Neuronal stem cell (in vitro differentiated cells): ENCODE data around the gene SIRPD.

Source experiments
- DNase-seq: peaks from one replicate; pipeline ENCODE4 v3.0.0-alpha.2; 2013; ENCODE audit warnings: low spot score
- H2AFZ ChIP-seq: one replicate; pipeline ENCODE4 v1.6.1; 2013; ENCODE audit warnings: mild to moderate bottlenecking, low read length, inconsistent platforms
- H2AK5ac ChIP-seq: 2 replicates; pipeline ENCODE4 v1.6.1; 2013; ENCODE audit warnings: low read depth, mild to moderate bottlenecking, inconsistent platforms, low read length, moderate library complexity, mixed read lengths
- H2BK120ac ChIP-seq: 2 replicates; pipeline ENCODE4 v1.6.1; 2013; ENCODE audit warnings: low read depth, mild to moderate bottlenecking, inconsistent platforms, low read length, moderate library complexity, mixed read lengths
- H2BK12ac ChIP-seq: one replicate; pipeline ENCODE4 v1.6.1; 2013; ENCODE audit warnings: low read length, inconsistent platforms
- H2BK15ac ChIP-seq: 2 replicates; pipeline ENCODE4 v1.6.1; 2013; ENCODE audit warnings: mild to moderate bottlenecking, low read length, inconsistent platforms, mixed read lengths
- H2BK5ac ChIP-seq: one replicate; pipeline ENCODE4 v1.6.1; 2013; ENCODE audit warnings: inconsistent platforms, mild to moderate bottlenecking, low read length, moderate library complexity
- H3K14ac ChIP-seq: one replicate; pipeline ENCODE4 v1.6.1; 2013; ENCODE audit warnings: low read length, inconsistent platforms
- H3K18ac ChIP-seq: 2 replicates; pipeline ENCODE4 v1.6.1; 2013; ENCODE audit warnings: low read length, inconsistent platforms
- H3K23ac ChIP-seq: 2 replicates; pipeline ENCODE4 v1.6.1; 2013; ENCODE audit warnings: low read depth, mild to moderate bottlenecking, mixed read lengths, low read length, inconsistent platforms; ENCODE audit not compliant: poor library complexity
- H3K27ac ChIP-seq: replicated peaks from 3 replicates; pipeline ENCODE4 v1.5.1; 2013; ENCODE audit warnings: low read length, inconsistent platforms
- H3K27me3 ChIP-seq, 3 experiments: 2 replicates each; pipeline ENCODE4 v1.6.1; 2013; ENCODE audit warnings: low read length in 3 of 3, mild to moderate bottlenecking in 2 of 3, inconsistent platforms in 1 of 3, low read depth in 1 of 3, mixed read lengths in 1 of 3, moderate library complexity in 1 of 3; ENCODE audit not compliant: control insufficient read depth in 3 of 3, insufficient read depth in 3 of 3
- H3K36me3 ChIP-seq, 2 donors: replicated peaks in 1 of 2; 2 replicates each; pipeline ENCODE4 v1.6.1; 2013; ENCODE audit warnings: low read length in 2 of 2; ENCODE audit not compliant: control insufficient read depth in 2 of 2, insufficient read depth in 2 of 2
- H3K4ac ChIP-seq: 2 replicates; pipeline ENCODE4 v1.6.1; 2013; ENCODE audit warnings: inconsistent platforms, mild to moderate bottlenecking, low read length, moderate library complexity
- H3K4me1 ChIP-seq, 2 donors: 1 replicate in 1 of 2; 2 replicates in 1 of 2; pipeline ENCODE4 v1.6.1; 2013; ENCODE audit warnings: low read length in 2 of 2, low read depth in 1 of 2; ENCODE audit not compliant: control insufficient read depth in 2 of 2, insufficient read depth in 1 of 2
- H3K4me2 ChIP-seq: one replicate; pipeline ENCODE4 v1.6.1; 2013; ENCODE audit warnings: mild to moderate bottlenecking, low read length, inconsistent platforms; ENCODE audit not compliant: insufficient read depth, poor library complexity, severe bottlenecking
- H3K4me3 ChIP-seq, 2 donors: 2 replicates each; pipeline ENCODE4 v1.5.1; 2013; ENCODE audit warnings: low read length in 2 of 2, mild to moderate bottlenecking in 2 of 2, inconsistent platforms in 1 of 2, moderate library complexity in 1 of 2
- H3K79me1 ChIP-seq: one replicate; pipeline ENCODE4 v1.6.1; 2013; ENCODE audit warnings: low read depth, mild to moderate bottlenecking, inconsistent platforms, low read length, moderate library complexity
- H3K9ac ChIP-seq: one replicate; pipeline ENCODE4 v1.6.1; 2013; ENCODE audit warnings: mild to moderate bottlenecking, low read depth, low read length, inconsistent platforms; ENCODE audit not compliant: poor library complexity
- H3K9me3 ChIP-seq, 2 donors: replicated peaks in 1 of 2; 2 replicates each; pipeline versions ENCODE3 to v1.6.1; 2013; ENCODE audit warnings: low read length in 2 of 2, mild to moderate bottlenecking in 2 of 2, inconsistent platforms in 1 of 2, low read depth in 1 of 2, mixed read lengths in 1 of 2, moderate library complexity in 1 of 2; ENCODE audit not compliant: control insufficient read depth in 2 of 2, insufficient read depth in 1 of 2
- H4K8ac ChIP-seq: one replicate; pipeline ENCODE4 v1.6.1; 2013; ENCODE audit warnings: low read depth, mild to moderate bottlenecking, inconsistent platforms, low read length, moderate library complexity
- H4K91ac ChIP-seq: one replicate; pipeline ENCODE4 v1.6.1; 2013; ENCODE audit warnings: low read length, low read depth, mild to moderate bottlenecking, inconsistent platforms; ENCODE audit not compliant: poor library complexity
- WGBS, 2 donors: extraction: QIAGEN DNeasy Blood & Tissue Kit; methylation state at CpG; one replicate each; pipeline ENCODE4 v1.1.7; 2013; ENCODE audit warnings: missing lambda C conversion rate in 2 of 2, mixed read lengths in 1 of 2; ENCODE audit not compliant: insufficient read length in 2 of 2, insufficient replicate concordance in 1 of 2; ENCODE audit errors: extremely low coverage in 2 of 2; 5-methylcytosine and 5-hydroxymethylcytosine counted together

The SIRPD gene

GRCh38 chr20:1527923-1528322 is 29.6 kb downstream of the SIRPD start:
- no peak overlapping the region for H2AK5ac ChIP-seq
- no peak overlapping the region for H2AFZ ChIP-seq
- no peak overlapping the region for H2BK5ac ChIP-seq
- H3K4ac ChIP-seq: no peak overlapping the region
- no peak overlapping the region for H3K14ac ChIP-seq
- H2BK12ac ChIP-seq: no peak overlapping the region
- H3K4me1 ChIP-seq: no peaks in the 10 kb centered on the region
- no peak overlapping the region for H3K23ac ChIP-seq
- H4K91ac ChIP-seq: no peak overlapping the region
- no peaks in the 10 kb centered on the region for H3K79me1 ChIP-seq
- peaks cover 0 to 2% of the 10 kb centered on the region in 2 donors for H3K9me3 ChIP-seq
- H3K4me2 ChIP-seq: no peak overlapping the region
- H2BK120ac ChIP-seq: no peak overlapping the region
- no peak overlapping the region for H2BK15ac ChIP-seq
- no peak overlapping the region for H3K27ac ChIP-seq
- H3K18ac ChIP-seq: no peak overlapping the region
- H3K9ac ChIP-seq: no peak overlapping the region
- no peak overlapping the region for H4K8ac ChIP-seq
- no peaks in the 10 kb centered on the region for H3K27me3 ChIP-seq
- no peaks in the 10 kb centered on the region for H3K36me3 ChIP-seq
- H3K4me3 ChIP-seq: no peak overlapping the region
- no peak for DNase-seq

GRCh38 chr20:1526896-1527295 is 30.6 kb downstream of the SIRPD start:
- Histone ChIP-seq H3K4me2 (no peak overlapping the region), H3K14ac (no peak overlapping the region), H2BK15ac (no peak overlapping the region), H3K23ac (no peak overlapping the region), H3K79me1 (no peaks in the 10 kb centered on the region), H3K9me3 (peaks cover 0 to 2% of the 10 kb centered on the region in 2 donors), H2BK120ac (no peak overlapping the region), H3K4me1 (no peaks in the 10 kb centered on the region), H3K4ac (no peak overlapping the region), H2AK5ac (no peak overlapping the region), H3K27me3 (no peaks in the 10 kb centered on the region), H3K18ac (no peak overlapping the region), H4K91ac (no peak overlapping the region), H2BK5ac (no peak overlapping the region), H2BK12ac (no peak overlapping the region), H3K27ac (no peak overlapping the region), H2AFZ (no peak overlapping the region), H4K8ac (no peak overlapping the region), H3K9ac (no peak overlapping the region), H3K4me3 (no peak overlapping the region), H3K36me3 (no peaks in the 10 kb centered on the region)
- DNase-seq: no peak

GRCh38 chr20:1526310-1526709 is 31.2 kb downstream of the SIRPD start:
- Histone ChIP-seq H3K27me3 (no peaks in the 10 kb centered on the region), H3K4me3 (no peak overlapping the region), H3K4me1 (no peaks in the 10 kb centered on the region), H3K9me3 (peaks cover 0 to 2% of the 10 kb centered on the region in 2 donors), H3K27ac (no peak overlapping the region), H2BK15ac (no peak overlapping the region), H3K4me2 (no peak overlapping the region), H4K8ac (no peak overlapping the region), H2BK12ac (no peak overlapping the region), H2AK5ac (no peak overlapping the region), H3K9ac (no peak overlapping the region), H3K4ac (no peak overlapping the region), H4K91ac (no peak overlapping the region), H3K23ac (no peak overlapping the region), H3K14ac (no peak overlapping the region), H2AFZ (no peak overlapping the region), H3K18ac (no peak overlapping the region), H2BK120ac (no peak overlapping the region), H3K79me1 (no peaks in the 10 kb centered on the region), H3K36me3 (no peaks in the 10 kb centered on the region), H2BK5ac (no peak overlapping the region)
- no peak for DNase-seq
- WGBS, 2 donors: no CpG with 5 or more reads among the region's 1 CpG

GRCh38 chr20:1524004-1524403 is 33.5 kb downstream of the SIRPD start:
- no peak for DNase-seq
- H3K36me3 ChIP-seq: no peaks in the 10 kb centered on the region
- no peak overlapping the region for H3K4me3 ChIP-seq
- H3K27ac ChIP-seq: no peak overlapping the region
- no peak overlapping the region for H3K4me2 ChIP-seq
- no CpG with 5 or more reads among the region's 4 CpGs for WGBS, 2 donors
- H3K79me1 ChIP-seq: no peaks in the 10 kb centered on the region
- no peak overlapping the region for H2AFZ ChIP-seq
- no peak overlapping the region for H3K9ac ChIP-seq
- H4K91ac ChIP-seq: no peak overlapping the region
- no peak overlapping the region for H2BK12ac ChIP-seq
- H3K14ac ChIP-seq: no peak overlapping the region
- H2BK5ac ChIP-seq: no peak overlapping the region
- H3K27me3 ChIP-seq: no peaks in the 10 kb centered on the region
- no peak overlapping the region for H3K23ac ChIP-seq
- no peak overlapping the region for H2AK5ac ChIP-seq
- no peak overlapping the region for H3K18ac ChIP-seq
- no peak overlapping the region for H2BK120ac ChIP-seq
- H2BK15ac ChIP-seq: no peak overlapping the region
- no peak overlapping the region for H3K4ac ChIP-seq
- H3K4me1 ChIP-seq: no peaks in the 10 kb centered on the region
- peaks cover 0 to 2% of the 10 kb centered on the region in 2 donors for H3K9me3 ChIP-seq
- H4K8ac ChIP-seq: no peak overlapping the region
